Ishikawa (cell line): Measurements from ENCODE around the gene USP53.

ENCODE experiments used
- CEBPB ChIP-seq: IDR thresholded peaks from 2 replicates; pipeline ENCODE4 v1.6.1; 2012
- CREB1 ChIP-seq: IDR thresholded peaks from 2 replicates; pipeline ENCODE4 v1.6.1; 2012; ENCODE audit warnings: low read depth
- FOXM1 ChIP-seq: IDR thresholded peaks from 2 replicates; pipeline ENCODE4 v1.6.1; 2012; ENCODE audit warnings: low read depth, borderline replicate concordance
- MAX ChIP-seq: IDR thresholded peaks from 2 replicates; pipeline ENCODE4 v1.6.1; 2012
- NFIC ChIP-seq: IDR thresholded peaks from 2 replicates; pipeline ENCODE4 v1.6.1; 2012
- TAF1 ChIP-seq: IDR thresholded peaks from 2 replicates; pipeline ENCODE4 v1.6.1; 2012; ENCODE audit warnings: low read depth, mild to moderate bottlenecking
- TCF12 ChIP-seq: IDR thresholded peaks from 2 replicates; pipeline ENCODE4 v1.6.1; 2012; ENCODE audit warnings: low read depth
- TEAD4 ChIP-seq: IDR thresholded peaks from 2 replicates; pipeline ENCODE4 v1.6.1; 2012

- TF ChIP-seq MAX, result no peak
- TF ChIP-seq TCF12, result no peak
- no peak for TF ChIP-seq TAF1
- TF ChIP-seq CREB1, result no peak
- no peak for TF ChIP-seq NFIC
- no peak for TF ChIP-seq CEBPB
- no peak for TF ChIP-seq FOXM1
- no peak for TF ChIP-seq TEAD4
Measured at GRCh38 chr4:119246177-119246733, 33.7 kb downstream of the USP53 start.
